ENCODE data around the gene ATG4B.

ATG4B gene

GRCh38 chr2:241695651-241696050 is 58.2 kb downstream of the ATG4B start:
- DNase-seq, result no peak

GRCh38 chr2:241701149-241701398 is 63.6 kb downstream of the ATG4B start:
- peak; percentile 81 for DNase-seq

- DNase-seq, result peak; percentile 75
Measured at GRCh38 chr2:241701399-241702154, 64.1 kb downstream of the ATG4B start, which contains the start of gene ING5. TSS of gene ING5 (plus strand) at chr2:241702039. CDS start at chr2:241702066, 27 bp downstream.

- DNase-seq, result peak; percentile 58
Measured at GRCh38 chr2:241702155-241703031, 64.9 kb downstream of the ATG4B start.

- DNase-seq, result no peak
Measured at GRCh38 chr2:241703032-241703604, 65.6 kb downstream of the ATG4B start.

GRCh38 chr2:241706537-241706936 is 69.0 kb downstream of the ATG4B start:
- no peak for DNase-seq

GRCh38 chr2:241708879-241709278 is 71.4 kb downstream of the ATG4B start:
- DNase-seq, result no peak

GRCh38 chr2:241719093-241719492 is 81.6 kb downstream of the ATG4B start:
- no peak for DNase-seq

GRCh38 chr2:241720099-241720498 is 82.6 kb downstream of the ATG4B start:
- no peak for DNase-seq

- DNase-seq, result no peak
Measured at GRCh38 chr2:241720560-241720959, 83.1 kb downstream of the ATG4B start.

- DNase-seq, result peak; percentile 6
Measured at GRCh38 chr2:241721852-241722251, 84.4 kb downstream of the ATG4B start.

- DNase-seq, result no peak
Measured at GRCh38 chr2:241722896-241723454, 85.5 kb downstream of the ATG4B start.
